Duodenal mucosa (tissue), 2 donors: Measurements from ENCODE around the gene FIZ1.
A peak's percentile ranks its signal among the peaks of the same experiment; 100 is the strongest.

ENCODE experiments used
- H3K27ac ChIP-seq: one replicate; pipeline ENCODE4 v1.7.0; 2013; ENCODE audit warnings: low read depth, low read length
- H3K27me3 ChIP-seq, 2 donors: one replicate each; pipeline ENCODE4 v1.7.0; 2013; ENCODE audit warnings: low read length in 2 of 2, control low read depth in 1 of 2; ENCODE audit not compliant: insufficient read depth in 2 of 2, control insufficient read depth in 1 of 2
- H3K36me3 ChIP-seq, 2 donors: one replicate each; pipeline ENCODE4 v1.7.0; 2013; ENCODE audit warnings: low read length in 2 of 2, control low read depth in 1 of 2; ENCODE audit not compliant: insufficient read depth in 2 of 2, control insufficient read depth in 1 of 2
- H3K4me1 ChIP-seq, 2 donors: one replicate each; pipeline ENCODE4 v1.7.0; 2013; ENCODE audit warnings: low read length in 2 of 2, control low read depth in 1 of 2; ENCODE audit not compliant: insufficient read depth in 2 of 2, control insufficient read depth in 1 of 2
- H3K4me3 ChIP-seq, 2 donors: one replicate each; pipeline ENCODE4 v1.7.0; 2013; ENCODE audit warnings: low read length in 2 of 2, low read depth in 1 of 2
- H3K9ac ChIP-seq, 2 donors: one replicate each; pipeline ENCODE4 v1.7.0; 2013; ENCODE audit warnings: low read length in 2 of 2, low read depth in 1 of 2
- H3K9me3 ChIP-seq, 2 donors: one replicate each; pipeline ENCODE4 v1.7.0; 2013; ENCODE audit warnings: low read length in 2 of 2, control low read depth in 1 of 2; ENCODE audit not compliant: control insufficient read depth in 1 of 2

FIZ1 gene

DNA sequence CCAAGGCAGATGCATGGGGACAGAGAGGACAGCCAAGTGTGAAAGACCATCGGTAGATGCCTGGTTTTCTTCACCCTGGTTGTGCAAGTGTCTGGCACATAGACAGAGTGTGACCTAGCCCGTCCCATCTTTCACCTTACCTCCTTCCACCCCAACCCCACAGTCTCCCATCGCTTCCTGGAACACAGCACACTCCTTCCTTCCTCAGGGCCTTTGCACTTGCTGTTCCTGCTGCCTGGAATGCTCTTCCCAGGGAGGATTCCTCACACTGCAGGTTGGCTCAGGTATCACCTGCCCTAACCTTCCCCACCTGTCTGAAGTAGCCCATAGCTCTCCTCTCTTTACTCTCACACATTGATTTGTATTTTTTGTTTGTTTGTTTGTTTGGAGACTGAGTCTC lies 3.0 kb downstream of the FIZ1 start:
- Histone ChIP-seq H3K36me3 (peaks cover 20 to 27% of the 10 kb centered on the region in 2 donors), H3K9me3 (no peaks in the 10 kb centered on the region), H3K27me3 (no peaks in the 10 kb centered on the region), H3K9ac (no peak overlapping the region), H3K27ac (no peak overlapping the region), H3K4me3 (no peak overlapping the region), H3K4me1 (peaks cover 8% of the 10 kb centered on the region in 2 donors)

DNA sequence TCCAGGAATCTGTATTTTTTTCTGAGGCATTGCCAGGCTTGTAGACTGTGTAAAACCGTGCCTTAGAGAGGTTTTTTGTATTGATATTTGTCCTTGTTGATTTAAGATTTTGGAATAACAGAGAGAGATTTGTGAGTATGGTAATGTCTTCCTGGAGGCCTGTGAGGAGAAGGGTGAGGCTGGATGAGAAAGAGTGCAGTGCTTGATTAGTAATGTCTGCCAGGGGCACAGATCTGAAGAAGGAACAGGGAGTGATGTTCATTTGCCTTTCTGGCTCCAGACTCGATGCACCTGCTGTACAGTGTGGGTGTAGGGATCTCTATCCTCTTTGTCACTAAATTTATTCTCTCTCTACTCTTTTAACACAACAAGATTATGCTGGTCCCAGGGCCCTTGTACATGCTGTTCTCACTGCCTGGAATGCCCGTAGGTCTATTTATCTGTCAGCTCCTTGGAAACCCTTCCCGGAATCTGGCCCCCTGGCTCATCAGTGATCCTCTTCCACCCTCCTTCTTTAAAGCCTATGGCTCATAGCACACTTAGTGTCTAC lies 4.2 kb downstream of the FIZ1 start:
- H3K27ac ChIP-seq: no peak overlapping the region
- no peak overlapping the region for H3K4me3 ChIP-seq
- H3K9ac ChIP-seq: no peak overlapping the region
- peaks cover 20 to 27% of the 10 kb centered on the region in 2 donors for H3K36me3 ChIP-seq
- no peaks in the 10 kb centered on the region for H3K9me3 ChIP-seq
- no peaks in the 10 kb centered on the region for H3K4me1 ChIP-seq
- no peaks in the 10 kb centered on the region for H3K27me3 ChIP-seq

DNA sequence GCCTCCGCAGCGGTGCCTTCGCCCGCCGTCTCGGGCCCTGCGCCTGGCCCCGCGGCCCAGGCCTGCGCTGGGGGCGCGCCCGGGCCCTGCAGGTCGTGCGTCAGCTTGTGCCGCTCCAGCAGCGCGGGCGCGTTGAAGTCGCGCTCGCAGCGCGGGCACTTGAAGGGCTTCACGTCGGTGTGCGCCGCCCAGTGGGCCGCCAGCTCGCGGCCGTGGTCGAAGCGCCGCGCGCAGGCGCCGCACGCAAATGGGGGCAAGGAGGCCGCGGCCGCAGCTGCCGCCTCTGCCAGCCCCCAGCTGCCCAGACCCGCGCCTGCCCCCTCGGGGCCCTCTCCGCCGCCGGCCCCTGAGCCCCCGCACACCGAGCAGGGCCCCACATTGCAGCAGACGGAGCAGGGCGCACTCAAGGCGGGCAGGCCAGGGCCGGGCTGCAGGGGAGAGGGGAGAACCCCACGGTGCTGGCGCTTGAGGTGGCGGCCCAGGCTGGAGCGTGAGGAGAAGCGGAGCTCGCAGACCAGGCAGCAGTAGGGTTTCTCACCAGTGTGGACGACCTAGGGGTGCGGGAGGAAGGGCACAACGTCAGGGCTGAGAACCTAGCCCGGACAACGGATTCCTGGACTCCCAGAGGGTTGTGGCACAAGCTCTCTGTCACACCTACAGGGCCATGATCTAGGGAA lies 6.1 kb downstream of the FIZ1 start:
- Histone ChIP-seq H3K9ac (no peak overlapping the region), H3K4me1 (no peaks in the 10 kb centered on the region), H3K27ac (no peak overlapping the region), H3K36me3 (peaks cover 20 to 27% of the 10 kb centered on the region in 2 donors), H3K4me3 (no peak overlapping the region), H3K9me3 (no peaks in the 10 kb centered on the region), H3K27me3 (no peaks in the 10 kb centered on the region)

DNA sequence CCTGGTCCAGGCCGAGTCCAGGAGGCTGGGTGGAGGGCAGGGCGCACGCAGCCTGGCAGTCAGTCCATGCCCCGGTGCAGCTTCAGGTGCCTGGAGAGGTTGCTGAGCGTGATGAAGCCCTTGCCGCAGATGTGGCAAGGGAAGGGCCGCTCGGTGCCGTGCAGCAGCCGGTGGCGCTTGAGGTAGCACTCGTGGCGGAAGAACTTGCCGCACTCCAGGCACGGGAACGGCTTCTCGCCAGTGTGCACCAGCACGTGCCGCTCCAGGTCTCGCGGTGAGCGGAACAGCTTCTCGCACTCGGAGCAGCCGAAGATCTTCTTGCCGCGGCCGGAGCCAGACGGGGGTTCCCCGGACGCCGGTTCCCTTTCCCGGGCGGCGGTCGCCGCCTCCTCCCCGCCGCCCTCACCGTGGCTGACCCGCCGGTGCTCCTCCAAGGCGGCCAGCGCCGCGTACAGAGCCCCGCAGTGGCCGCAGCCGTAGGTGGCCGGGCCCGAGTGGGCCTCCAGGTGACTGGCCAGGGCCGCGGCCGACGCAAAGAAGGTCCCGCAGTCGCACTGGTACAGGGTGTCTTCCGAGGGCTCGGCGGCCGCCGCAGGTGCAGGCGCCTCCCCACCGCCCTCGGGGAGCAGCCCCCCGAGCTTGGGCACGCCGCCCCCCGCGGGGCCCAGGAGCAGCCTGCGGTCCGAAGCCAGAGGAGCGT lies 6.8 kb downstream of the FIZ1 start:
- H3K4me3 ChIP-seq: no peak overlapping the region
- no peak overlapping the region for H3K27ac ChIP-seq
- H3K9ac ChIP-seq: no peak overlapping the region
- no peaks in the 10 kb centered on the region for H3K9me3 ChIP-seq
- no peaks in the 10 kb centered on the region for H3K27me3 ChIP-seq
- H3K36me3 ChIP-seq: peaks cover 20 to 27% of the 10 kb centered on the region in 2 donors
- no peaks in the 10 kb centered on the region for H3K4me1 ChIP-seq

DNA sequence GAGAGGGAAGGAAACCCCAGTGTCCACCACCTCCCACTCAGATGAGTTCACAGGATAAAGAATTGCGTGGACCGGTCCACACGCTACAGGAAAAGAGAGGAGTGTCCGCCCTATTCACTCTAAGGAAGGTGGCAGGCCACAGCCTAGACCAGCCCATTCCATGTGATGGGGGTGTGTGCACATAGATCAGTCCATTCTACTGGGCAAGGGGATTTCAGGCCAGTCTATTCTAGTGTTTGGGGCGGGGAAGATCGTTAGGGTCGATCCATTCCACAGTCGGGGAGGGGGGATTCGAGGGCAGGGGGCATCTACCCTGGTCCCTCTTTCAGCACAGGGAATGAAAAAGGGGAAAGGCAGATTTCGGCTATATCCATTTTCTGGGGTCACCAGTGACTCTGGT lies 7.8 kb downstream of the FIZ1 start:
- Histone ChIP-seq H3K27me3 (no peaks in the 10 kb centered on the region), H3K27ac (no peak overlapping the region), H3K36me3 (peaks cover 20 to 21% of the 10 kb centered on the region in 2 donors), H3K9me3 (no peaks in the 10 kb centered on the region), H3K4me3 (no peak overlapping the region), H3K4me1 (peaks cover 0 to 7% of the 10 kb centered on the region in 2 donors), H3K9ac (no peak overlapping the region)

DNA sequence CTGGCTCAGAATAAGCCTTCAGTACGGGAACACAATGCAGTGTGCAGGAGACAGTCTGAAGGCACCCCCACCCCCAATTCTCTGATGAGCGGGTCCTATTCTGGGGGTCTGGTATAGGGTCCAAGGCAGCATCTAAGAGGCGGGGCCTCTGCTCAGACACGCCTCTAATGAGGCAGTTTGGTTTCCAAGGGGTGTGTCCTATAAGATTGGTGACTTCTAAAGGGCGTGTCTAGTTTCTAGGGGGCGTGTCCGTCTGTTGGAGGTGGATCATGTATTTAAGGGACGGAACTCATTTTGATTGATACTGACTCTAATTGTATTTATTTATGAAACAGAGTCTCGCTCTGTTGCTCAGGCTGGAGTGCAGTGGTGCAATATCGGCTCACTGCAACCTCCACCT lies 8.7 kb downstream of the FIZ1 start:
- H3K4me1 ChIP-seq: peaks cover 0 to 12% of the 10 kb centered on the region in 2 donors
- no peaks in the 10 kb centered on the region for H3K27me3 ChIP-seq
- H3K4me3 ChIP-seq: no peak overlapping the region
- H3K9me3 ChIP-seq: no peaks in the 10 kb centered on the region
- peaks cover 12 to 13% of the 10 kb centered on the region in 2 donors for H3K36me3 ChIP-seq
- no peak overlapping the region for H3K9ac ChIP-seq
- H3K27ac ChIP-seq: no peak overlapping the region

DNA sequence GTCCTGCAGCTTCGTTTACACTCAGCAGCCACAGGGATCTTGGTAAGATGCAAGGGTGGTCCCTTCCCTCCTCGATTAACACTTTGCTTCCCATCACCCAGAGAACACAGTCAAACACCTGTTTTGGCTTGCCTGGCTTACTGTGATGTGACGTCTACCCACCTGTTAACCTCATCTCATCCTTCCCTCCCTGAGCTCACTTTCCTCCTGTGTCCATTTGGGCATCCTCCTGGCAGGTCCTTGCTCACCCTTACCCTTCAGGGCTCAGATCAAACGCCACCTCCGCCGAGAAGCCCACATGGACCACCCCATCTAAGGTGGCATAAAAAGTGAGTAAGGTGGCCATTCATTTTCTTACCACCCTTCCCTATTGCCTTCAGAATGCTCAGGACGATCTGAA lies 9.2 kb downstream of the FIZ1 start:
- H3K4me3 ChIP-seq: no peak overlapping the region
- no peak overlapping the region for H3K27ac ChIP-seq
- H3K9me3 ChIP-seq: no peaks in the 10 kb centered on the region
- H3K36me3 ChIP-seq: peaks cover 8% of the 10 kb centered on the region in 2 donors
- no peak overlapping the region for H3K9ac ChIP-seq
- peaks cover 0 to 12% of the 10 kb centered on the region in 2 donors for H3K4me1 ChIP-seq
- H3K27me3 ChIP-seq: no peaks in the 10 kb centered on the region

DNA sequence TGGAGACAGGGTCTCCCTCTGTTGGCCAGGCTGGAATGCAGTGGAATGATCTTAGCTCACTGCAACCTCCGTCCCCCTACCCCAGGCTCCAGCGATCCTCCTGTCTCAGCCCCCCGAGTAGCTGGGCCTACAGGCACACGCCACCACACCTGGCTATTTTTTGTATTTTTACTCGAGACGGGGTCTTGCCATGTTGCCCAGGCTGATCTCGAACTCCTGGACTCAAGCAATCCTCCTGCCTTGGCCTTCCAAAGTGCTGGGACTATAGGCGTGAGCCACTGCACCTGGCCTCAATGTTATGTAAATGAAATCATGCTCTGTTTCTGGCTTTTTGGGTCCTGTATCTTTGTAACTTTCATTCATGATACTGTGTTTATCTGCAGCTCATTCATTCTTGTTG lies 10.6 kb downstream of the FIZ1 start:
- Histone ChIP-seq H3K27me3 (peaks cover 0 to 4% of the 10 kb centered on the region in 2 donors), H3K4me1 (peaks cover 0 to 12% of the 10 kb centered on the region in 2 donors), H3K36me3 (peaks cover 2 to 3% of the 10 kb centered on the region in 2 donors), H3K9me3 (no peaks in the 10 kb centered on the region), H3K4me3 (no peak overlapping the region), H3K9ac (no peak overlapping the region), H3K27ac (no peak overlapping the region)

DNA sequence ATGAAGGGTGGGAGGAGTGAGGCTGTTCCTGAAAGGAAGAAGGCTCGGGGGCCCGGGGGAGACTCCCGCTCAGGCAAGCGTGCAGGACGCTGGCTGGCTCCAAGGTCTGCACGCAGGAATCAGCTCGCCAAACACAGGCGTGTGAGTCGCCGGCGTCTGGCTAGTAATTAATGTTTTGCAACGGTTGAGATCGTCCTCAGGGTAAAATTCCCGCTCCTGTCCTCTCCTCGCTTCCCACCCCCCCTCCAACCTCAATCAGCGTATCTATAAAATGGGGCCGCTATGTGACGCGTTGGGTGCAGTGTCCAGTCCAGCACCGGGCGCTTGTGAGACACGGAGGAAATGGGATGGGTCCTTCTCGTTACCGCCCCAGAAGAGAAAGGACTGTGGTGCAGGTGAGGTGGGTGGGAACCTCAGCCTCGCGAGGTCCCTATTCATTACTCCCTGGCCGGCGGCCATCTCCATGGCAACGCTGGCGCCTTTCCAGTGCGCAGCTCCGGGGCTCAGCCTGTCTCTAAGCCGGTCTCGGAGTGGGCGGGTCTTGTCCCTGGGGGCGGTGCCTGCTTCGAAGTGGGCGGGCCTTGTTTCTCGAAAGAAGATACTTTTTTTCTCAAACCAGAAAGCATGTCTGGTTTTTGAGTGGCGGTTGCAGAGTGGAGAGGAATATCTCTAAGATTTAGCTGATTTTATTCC lies 12.2 kb downstream of the FIZ1 start:
- H3K9me3 ChIP-seq: no peaks in the 10 kb centered on the region
- peaks cover 0 to 12% of the 10 kb centered on the region in 2 donors for H3K4me1 ChIP-seq
- peak overlapping the region; percentile 67 to 69 for H3K4me3 ChIP-seq
- H3K36me3 ChIP-seq: peaks cover under 1 to 2% of the 10 kb centered on the region in 2 donors
- H3K27ac ChIP-seq: no peak overlapping the region
- peaks cover 0 to 4% of the 10 kb centered on the region in 2 donors for H3K27me3 ChIP-seq
- peak overlapping the region in 1 of 2 donors; percentile 24 for H3K9ac ChIP-seq
